GM18517 (cell line): ENCODE results near the gene SLC38A5.
"Not testable (repeated sequence)": the region's sequence is repeated elsewhere in the genome, so short reads cannot be mapped to it uniquely, and the experiment has no call there.

Experiments used
- ATAC-seq: cut with Tn5 transposase; IDR thresholded peaks from one replicate; pipeline ENCODE4 v1.9.1; 2021; ENCODE audit warnings: mild to moderate bottlenecking, moderate library complexity; ENCODE audit not compliant: unreplicated experiment

SLC38A5 gene

DNA sequence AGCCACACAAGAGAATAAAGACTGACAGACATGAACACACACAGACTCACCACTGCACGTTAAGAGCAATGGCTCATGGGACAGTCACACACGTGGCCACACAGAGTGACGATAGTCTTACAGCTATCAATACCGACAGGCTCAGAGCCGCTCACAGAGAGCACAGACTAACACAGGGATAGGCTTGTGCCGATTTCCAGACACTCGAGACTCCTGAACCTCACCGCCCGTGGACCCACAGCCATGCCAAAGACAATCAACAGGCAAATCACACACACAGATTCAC, 716 bp upstream of the SLC38A5 start:
- ATAC-seq: no peak

GRCh38 chrX:48468693-48469691, 1.1 kb downstream of the SLC38A5 start:
- no peak for ATAC-seq

- no peak for ATAC-seq
These were observed 1.8 kb downstream of the SLC38A5 start for GRCh38 chrX:48468247-48468671.

GRCh38 chrX:48467281-48467761, 2.7 kb downstream of the SLC38A5 start:
- ATAC-seq: no peak

DNA sequence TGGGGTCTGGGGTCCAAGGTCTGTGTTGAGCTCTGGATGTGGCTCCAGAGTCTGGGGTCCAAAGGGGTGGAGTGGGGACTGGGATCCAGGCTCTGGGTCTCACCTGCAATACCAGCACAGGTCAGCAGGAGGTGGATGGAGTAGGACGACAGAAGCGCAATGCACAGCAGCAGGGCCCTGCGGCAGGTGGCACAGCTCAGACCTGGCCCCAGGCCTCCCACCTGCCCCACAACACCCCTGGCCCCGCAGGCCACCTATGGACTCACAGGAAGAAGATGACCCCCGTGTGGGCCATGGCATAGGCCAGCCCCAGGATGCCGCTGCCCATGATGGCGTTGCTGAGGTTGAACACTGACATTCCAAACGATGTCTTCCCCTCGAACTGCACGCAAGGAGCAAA, 3.4 kb downstream of the SLC38A5 start:
- no peak for ATAC-seq

- ATAC-seq: no peak
These were observed 4.6 kb downstream of the SLC38A5 start for GRCh38 chrX:48465336-48465933.

DNA sequence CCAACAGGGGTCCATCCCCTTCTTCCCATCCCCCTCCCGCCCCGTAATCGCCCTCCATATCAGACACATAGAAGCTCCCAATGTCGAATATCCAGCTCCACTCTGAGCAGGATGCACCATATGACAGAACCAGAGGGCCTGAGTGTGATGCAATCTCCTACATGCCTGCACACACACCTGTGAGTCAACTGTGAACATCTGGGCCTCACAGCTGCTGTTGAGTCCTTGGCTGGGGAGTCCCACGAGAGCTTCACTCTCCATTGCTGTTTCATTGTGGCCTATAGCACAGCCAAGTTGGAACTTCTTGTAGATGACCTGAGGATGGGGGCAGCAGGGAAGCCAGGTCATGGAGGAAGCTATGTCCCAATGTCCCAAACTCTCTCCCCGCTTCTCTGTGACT, 8.2 kb downstream of the SLC38A5 start:
- ATAC-seq: no peak

DNA sequence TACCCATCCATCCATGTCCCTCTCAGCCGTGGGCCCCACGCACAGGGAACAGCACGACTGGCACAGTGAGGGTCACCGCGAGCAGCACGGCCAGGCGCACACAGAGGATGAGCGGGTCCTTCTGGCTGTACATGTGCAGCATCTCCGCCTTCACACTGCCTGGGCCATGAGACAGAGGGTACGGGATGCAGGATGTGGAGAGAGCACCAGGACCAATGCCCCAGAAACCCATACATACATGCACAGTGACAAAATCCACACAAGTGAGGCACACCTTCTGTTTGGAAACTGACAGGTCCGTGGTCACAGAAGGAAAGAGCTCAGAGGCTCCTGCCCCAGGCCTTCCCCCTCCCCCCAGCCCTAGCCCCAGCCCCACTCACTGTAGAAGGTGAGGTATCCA, 9.5 kb downstream of the SLC38A5 start:
- no peak for ATAC-seq

DNA sequence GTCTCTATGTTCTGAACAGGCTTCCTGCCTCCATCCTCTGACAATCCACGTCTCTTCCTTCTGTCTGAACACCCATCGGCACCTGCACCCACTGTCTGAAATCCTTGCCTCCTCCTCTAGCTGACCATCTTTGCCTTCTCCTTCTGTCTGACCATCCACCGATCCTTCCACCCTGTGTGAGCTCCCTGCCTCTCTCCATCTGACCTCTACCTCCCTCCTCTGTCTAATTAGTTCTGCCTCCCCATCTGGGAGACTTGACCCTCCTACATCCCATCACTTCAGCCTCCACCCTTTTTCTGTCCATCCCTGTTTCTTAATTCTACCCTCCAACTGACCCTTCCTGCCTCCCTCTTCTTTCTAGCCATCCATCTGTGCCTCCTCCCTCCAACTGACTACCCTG, 10.0 kb downstream of the SLC38A5 start:
- ATAC-seq: no peak

DNA sequence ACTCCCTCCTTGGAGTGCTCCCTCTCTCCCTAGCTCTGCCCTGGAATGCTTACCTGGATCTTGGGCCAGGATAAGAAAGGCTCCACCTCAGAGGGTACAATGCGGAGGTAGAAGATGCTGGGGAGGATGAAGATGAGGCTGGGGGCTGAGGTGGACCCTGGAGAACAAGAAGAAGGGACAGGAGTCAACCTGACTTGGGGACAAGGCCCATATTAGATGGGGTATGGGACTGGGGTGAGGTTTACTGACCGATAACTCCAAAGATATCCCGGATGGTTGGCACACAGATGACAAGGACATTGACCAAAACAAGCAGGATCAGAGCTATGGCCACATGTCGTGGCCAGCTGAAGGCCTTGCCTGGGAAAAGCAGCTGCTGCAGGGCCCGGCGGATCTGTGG, 10.6 kb downstream of the SLC38A5 start:
- ATAC-seq: no peak

GRCh38 chrX:48458711-48459110, 11.3 kb downstream of the SLC38A5 start:
- no peak for ATAC-seq

DNA sequence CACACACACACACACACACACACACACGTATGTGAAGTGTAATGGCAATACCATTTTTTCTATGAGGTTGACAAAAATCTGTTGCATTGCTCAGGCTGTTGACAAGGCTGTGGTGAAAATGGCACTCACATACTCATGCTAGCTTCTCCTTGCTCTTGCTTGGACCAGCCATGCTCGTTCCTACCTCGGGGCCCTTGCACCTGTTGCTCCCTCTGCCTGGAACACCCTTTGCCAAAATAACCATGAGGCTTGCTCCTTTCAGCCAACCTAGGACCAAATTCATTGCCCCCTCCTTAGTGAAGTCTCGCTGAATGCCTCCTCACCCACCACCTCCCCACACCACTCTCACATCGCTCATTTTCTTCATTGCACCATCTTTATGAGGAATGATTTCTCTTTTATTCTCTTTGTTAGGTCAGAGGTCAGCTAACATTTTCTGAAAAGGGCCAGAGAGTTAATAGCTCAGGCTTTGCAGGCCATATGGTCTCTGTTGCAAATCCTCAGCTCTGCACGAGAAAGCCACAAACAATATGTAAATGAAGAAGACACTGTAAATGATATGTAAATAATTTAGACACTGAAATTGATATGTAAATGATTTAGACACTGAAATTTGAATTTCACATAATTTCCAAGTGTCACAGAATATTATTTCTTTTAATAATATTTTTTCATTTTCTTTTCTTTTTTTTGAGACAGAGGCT, 13.3 kb downstream of the SLC38A5 start:
- no peak for ATAC-seq

DNA sequence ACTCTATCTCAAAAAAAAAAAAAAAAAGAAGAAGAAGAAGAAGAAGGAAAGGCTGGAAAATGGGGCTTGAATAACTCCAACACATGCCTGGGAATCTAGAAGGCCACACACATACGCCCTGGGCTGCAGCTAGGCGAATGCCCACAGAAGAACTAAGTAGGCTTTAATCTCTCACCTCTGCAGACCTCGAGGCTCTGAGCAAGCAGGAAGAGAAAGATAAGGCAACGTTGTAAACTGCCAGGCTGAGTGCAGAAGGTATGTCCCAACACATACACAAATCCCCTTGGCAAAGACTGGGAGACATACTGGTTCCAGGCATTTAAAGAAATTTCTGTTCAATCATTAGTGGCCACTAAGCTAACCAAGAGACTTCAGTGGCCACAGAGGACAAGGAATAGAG, 18.4 kb downstream of the SLC38A5 start:
- ATAC-seq: no peak

GRCh38 chrX:48450076-48450475, 20.0 kb downstream of the SLC38A5 start:
- ATAC-seq: no peak

DNA sequence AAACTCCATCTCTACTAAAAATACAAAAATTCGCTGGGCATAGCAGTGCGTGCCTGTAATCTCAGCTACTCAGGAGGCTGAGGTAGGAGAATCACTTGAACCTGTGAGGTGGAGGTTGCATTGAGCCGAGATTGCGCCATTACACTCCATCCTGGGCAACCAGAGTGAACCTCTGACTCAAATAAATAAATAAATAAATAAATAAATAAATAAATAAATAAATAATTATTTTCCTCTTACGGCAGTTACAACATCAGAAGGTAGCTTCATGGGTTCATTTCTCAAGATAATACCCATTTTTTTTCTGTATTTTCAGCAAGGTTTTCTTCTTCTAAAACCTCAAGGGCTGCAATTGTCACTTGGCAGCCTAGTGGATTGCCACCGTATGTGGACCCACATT, 22.9 kb downstream of the SLC38A5 start:
- not testable (repeated sequence) for ATAC-seq

DNA sequence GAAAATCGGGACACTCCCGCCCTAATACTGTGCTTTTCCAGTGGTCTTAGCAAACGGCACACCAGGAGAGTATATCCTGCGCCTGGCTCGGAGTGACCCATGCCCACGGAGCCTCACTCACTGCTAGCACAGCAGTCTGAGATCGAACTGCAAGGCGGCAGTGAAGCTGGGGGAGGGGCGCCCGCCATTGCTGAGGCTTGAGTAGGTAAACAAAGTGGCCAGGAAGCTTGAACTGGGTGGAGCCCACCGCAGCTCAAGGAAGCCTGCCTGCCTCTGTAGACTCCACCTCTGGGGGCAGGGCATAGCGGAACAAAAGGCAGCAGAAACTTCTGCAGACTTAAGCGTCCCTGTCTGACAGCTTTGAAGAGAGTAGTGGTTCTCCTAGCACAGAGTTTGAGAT, 36.3 kb downstream of the SLC38A5 start:
- ATAC-seq: not testable (repeated sequence)

DNA sequence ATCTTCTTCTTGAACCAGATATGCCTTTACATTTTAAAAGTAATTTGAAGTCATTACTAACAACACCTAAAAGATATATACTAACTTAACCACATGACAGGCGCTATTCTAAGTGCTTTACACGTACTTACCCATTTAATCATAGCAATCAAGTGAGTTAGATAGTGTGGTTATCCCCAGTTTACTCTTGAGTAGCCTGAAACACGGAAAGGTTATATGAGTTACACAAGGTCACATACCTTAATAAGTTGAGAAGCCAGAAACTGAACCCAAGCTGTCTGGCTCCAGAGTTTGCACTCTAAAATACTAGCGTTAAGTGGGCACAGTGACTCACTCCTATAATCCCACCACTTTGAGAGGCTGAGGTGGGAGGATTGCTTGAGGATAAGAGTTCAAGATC, 39.9 kb downstream of the SLC38A5 start:
- ATAC-seq: not testable (repeated sequence)

- not testable (repeated sequence) for ATAC-seq
These were observed 40.5 kb downstream of the SLC38A5 start for GRCh38 chrX:48429606-48430005.

- ATAC-seq: not testable (repeated sequence)
These were observed 42.9 kb downstream of the SLC38A5 start for GRCh38 chrX:48427027-48427716.

DNA sequence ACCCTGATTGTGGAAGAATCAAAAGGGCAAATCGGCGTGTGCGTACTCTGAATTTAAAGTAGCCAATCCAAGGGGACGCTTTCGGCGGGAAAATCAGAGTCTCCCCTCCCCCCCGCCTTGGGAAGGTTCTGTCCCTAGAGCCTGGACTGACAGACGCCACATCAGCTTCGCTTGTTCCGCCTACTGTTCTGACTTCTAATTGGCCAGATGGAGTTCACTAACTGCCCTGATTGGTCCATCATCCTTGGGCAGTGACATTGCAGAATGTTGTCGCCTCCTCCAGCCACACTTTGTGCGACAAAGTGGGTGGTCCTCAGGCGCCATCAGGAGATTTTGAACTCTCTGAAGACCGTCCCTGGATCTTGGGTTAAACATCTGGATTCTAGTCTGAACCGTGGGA, 58.2 kb downstream of the SLC38A5 start, which contains the start of gene SSX4B:
Gene SSX4B, minus strand, starts transcription at position 101 of the 400 bp plus-strand sequence. CDS start 588 bp downstream, outside the sequence.
- ATAC-seq: not testable (repeated sequence)
